ENCODE measurements around the gene PSMA3. TPM values are rescaled to one million over a fixed set of nuclear protein-coding genes. Genes with fewer than 3 reads are reported as not detected.
A peak's percentile ranks its signal among the peaks of the same experiment; 100 is the strongest.

PSMA3 gene
- total RNA-seq, 1 experiment from 2014 or later, result 260 TPM

- Mint-ChIP-seq H3K36me3 (ENCODE audit: insufficient read depth, unreplicated experiment) (peaks cover 13% of the 10 kb centered on the region), H3K9me3 (ENCODE audit: low read depth, unreplicated experiment) (no peaks in the 10 kb centered on the region), H3K4me1 (ENCODE audit: low read depth, unreplicated experiment) (peaks cover 12% of the 10 kb centered on the region), H3K4me3 (ENCODE audit: low read depth, unreplicated experiment) (no peak overlapping the region), H3K27ac (ENCODE audit: unreplicated experiment) (no peak overlapping the region), H3K27me3 (ENCODE audit: unreplicated experiment) (no peaks in the 10 kb centered on the region)
- DNase-seq, result peak; percentile 74
- no TSS peak for BruUV-seq (replicated peaks)
- intact Hi-C loops (cut with micrococcal nuclease; ENCODE audit: unreplicated experiment), result loop anchor here (5.0 to 10.0 kb wide), 3 partner anchors 43 to 135 kb away; partner anchors contain the start of gene ARID4A
- CTCF ChIA-PET, result interaction anchor here (0.6 kb wide), 1 partner anchor 53 kb away, joined by 3 read pairs; no protein-coding TSS in a partner anchor
- TF ChIP-seq, protein P1, sequence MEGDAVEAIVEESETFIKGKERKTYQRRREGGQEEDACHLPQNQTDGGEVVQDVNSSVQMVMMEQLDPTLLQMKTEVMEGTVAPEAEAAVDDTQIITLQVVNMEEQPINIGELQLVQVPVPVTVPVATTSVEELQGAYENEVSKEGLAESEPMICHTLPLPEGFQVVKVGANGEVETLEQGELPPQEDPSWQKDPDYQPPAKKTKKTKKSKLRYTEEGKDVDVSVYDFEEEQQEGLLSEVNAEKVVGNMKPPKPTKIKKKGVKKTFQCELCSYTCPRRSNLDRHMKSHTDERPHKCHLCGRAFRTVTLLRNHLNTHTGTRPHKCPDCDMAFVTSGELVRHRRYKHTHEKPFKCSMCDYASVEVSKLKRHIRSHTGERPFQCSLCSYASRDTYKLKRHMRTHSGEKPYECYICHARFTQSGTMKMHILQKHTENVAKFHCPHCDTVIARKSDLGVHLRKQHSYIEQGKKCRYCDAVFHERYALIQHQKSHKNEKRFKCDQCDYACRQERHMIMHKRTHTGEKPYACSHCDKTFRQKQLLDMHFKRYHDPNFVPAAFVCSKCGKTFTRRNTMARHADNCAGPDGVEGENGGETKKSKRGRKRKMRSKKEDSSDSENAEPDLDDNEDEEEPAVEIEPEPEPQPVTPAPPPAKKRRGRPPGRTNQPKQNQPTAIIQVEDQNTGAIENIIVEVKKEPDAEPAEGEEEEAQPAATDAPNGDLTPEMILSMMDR (IDR thresholded peaks at IDR 0.05; ENCODE audit: unreplicated experiment), result no peak
These were observed 5.1 kb upstream of the PSMA3 start for GRCh38 chr14:58239244-58240195.

GRCh38 chr14:58243790-58244555, 670 bp upstream of the PSMA3 start:
- peak overlapping the region; percentile 91 for H3K4me3 Mint-ChIP-seq (ENCODE audit: low read depth, unreplicated experiment)
- DNase-seq, result no peak
- H3K4me1 Mint-ChIP-seq (ENCODE audit: low read depth, unreplicated experiment), result peaks cover 31% of the 10 kb centered on the region
- CTCF ChIA-PET, result interaction anchor here (1.5 to 1.6 kb wide), 2 partner anchors 15 to 38 kb away, joined by 4 read pairs; no protein-coding TSS in a partner anchor
- intact Hi-C loops (cut with micrococcal nuclease; ENCODE audit: unreplicated experiment), result loop anchor here (5.0 kb wide), 2 partner anchors 38 to 53 kb away; partner anchors contain the start of gene ARID4A
- no peaks in the 10 kb centered on the region for H3K27me3 Mint-ChIP-seq (ENCODE audit: unreplicated experiment)
- H3K36me3 Mint-ChIP-seq (ENCODE audit: insufficient read depth, unreplicated experiment), result peaks cover 50% of the 10 kb centered on the region
- TF ChIP-seq, protein P1 (IDR thresholded peaks at IDR 0.05; ENCODE audit: unreplicated experiment), result no peak
- H3K9me3 Mint-ChIP-seq (ENCODE audit: low read depth, unreplicated experiment), result no peaks in the 10 kb centered on the region
- H3K27ac Mint-ChIP-seq (ENCODE audit: unreplicated experiment), result peak overlapping the region; percentile 97
- TSS peak; percentile 92 for BruUV-seq (replicated peaks)

GRCh38 chr14:58245562-58245961, 919 bp downstream of the PSMA3 start:
- H3K9me3 Mint-ChIP-seq (ENCODE audit: low read depth, unreplicated experiment), result no peaks in the 10 kb centered on the region
- H3K4me1 Mint-ChIP-seq (ENCODE audit: low read depth, unreplicated experiment), result peaks cover 38% of the 10 kb centered on the region
- no TSS peak for BruUV-seq (replicated peaks)
- intact Hi-C loops (cut with micrococcal nuclease; ENCODE audit: unreplicated experiment), result no loop called here
- DNase-seq, result no peak
- H3K4me3 Mint-ChIP-seq (ENCODE audit: low read depth, unreplicated experiment), result peak overlapping the region; percentile 91
- CTCF ChIA-PET, result interaction anchor here (1.5 kb wide), 1 partner anchor 13 kb away, joined by 4 read pairs; no protein-coding TSS in a partner anchor
- H3K27ac Mint-ChIP-seq (ENCODE audit: unreplicated experiment), result peak overlapping the region; percentile 97
- peaks cover 61% of the 10 kb centered on the region for H3K36me3 Mint-ChIP-seq (ENCODE audit: insufficient read depth, unreplicated experiment)
- H3K27me3 Mint-ChIP-seq (ENCODE audit: unreplicated experiment), result no peaks in the 10 kb centered on the region
- TF ChIP-seq, protein P1 (IDR thresholded peaks at IDR 0.05; ENCODE audit: unreplicated experiment), result no peak

- DNase-seq, result no peak
- CTCF ChIA-PET, result interaction anchor here (0.7 to 0.9 kb wide), 2 partner anchors 23 to 545 kb away, joined by 3 to 5 read pairs; no protein-coding TSS in a partner anchor
- TF ChIP-seq, protein P1 (IDR thresholded peaks at IDR 0.05; ENCODE audit: unreplicated experiment), result no peak
- no peak overlapping the region for H3K27ac Mint-ChIP-seq (ENCODE audit: unreplicated experiment)
- H3K36me3 Mint-ChIP-seq (ENCODE audit: insufficient read depth, unreplicated experiment), result peaks cover 67% of the 10 kb centered on the region
- intact Hi-C loops (cut with micrococcal nuclease; ENCODE audit: unreplicated experiment), result no loop called here
- peaks cover 27% of the 10 kb centered on the region for H3K4me1 Mint-ChIP-seq (ENCODE audit: low read depth, unreplicated experiment)
- no peaks in the 10 kb centered on the region for H3K27me3 Mint-ChIP-seq (ENCODE audit: unreplicated experiment)
- no TSS peak for BruUV-seq (replicated peaks)
- no peaks in the 10 kb centered on the region for H3K9me3 Mint-ChIP-seq (ENCODE audit: low read depth, unreplicated experiment)
- no peak overlapping the region for H3K4me3 Mint-ChIP-seq (ENCODE audit: low read depth, unreplicated experiment)
These were observed 5.0 kb downstream of the PSMA3 start for GRCh38 chr14:58249611-58250010.

All from Calu3 (cell line).